GM18498 (cell line): Measurements from ENCODE around the gene PRELID2.
A peak's percentile ranks its signal among the peaks of the same experiment; 100 is the strongest.
"Not testable (repeated sequence)": the region's sequence is repeated elsewhere in the genome, so short reads cannot be mapped to it uniquely, and the experiment has no call there.

Experiments
- ATAC-seq: cut with Tn5 transposase; IDR thresholded peaks from one replicate; pipeline ENCODE4 v1.9.1; 2021; ENCODE audit warnings: mild to moderate bottlenecking, moderate library complexity; ENCODE audit not compliant: unreplicated experiment

The PRELID2 gene

DNA sequence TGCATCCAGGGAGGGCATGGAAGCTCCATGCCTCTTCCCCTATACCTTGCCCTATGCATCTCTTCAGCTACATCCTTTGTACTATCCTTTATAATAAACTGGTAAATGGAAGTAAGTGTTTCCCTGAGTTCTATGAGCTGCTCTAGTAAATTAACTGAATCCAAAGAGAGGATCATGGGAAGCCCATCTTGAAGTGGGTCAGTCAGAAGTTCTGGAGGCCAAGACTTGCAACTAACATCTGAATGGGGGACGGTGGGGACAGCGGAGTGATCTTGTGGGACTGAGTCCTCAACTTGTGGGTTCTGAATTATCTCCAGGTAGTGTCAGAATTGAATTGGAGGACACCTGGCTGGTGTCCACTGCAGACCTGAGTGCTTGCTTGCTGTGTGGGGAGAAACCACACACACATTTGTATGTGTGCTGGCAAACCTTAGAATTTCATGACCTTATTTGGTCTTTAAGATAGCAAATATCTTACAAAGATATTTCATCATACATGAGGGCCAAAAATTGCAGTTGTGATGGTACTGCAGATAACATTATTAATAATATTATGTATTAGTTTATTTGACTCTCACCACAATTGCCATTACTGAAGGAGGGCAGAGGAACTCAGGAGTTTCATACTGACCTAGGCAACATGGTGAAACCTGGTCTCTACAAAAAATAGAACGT is 5.5 kb upstream of the PRELID2 start:
- ATAC-seq = no peak

DNA sequence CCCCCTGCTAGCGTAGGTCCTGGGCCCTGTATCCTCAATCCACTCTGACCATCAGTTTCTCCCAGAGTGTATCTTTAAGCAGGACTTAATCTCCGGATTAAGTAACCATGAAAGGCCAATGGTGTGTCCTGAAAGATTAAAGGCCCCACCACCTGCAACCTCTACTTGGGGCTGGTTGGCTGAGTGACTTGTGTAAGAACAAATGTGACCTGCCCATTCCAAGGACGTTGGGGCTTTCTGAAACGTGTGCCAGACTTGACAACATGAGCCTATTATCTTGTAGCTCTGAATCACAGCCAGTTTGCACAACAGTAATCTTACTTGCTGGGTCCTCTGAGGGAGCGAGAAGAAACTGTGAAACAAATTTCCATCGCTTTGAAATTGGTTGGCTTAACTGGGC is 3.1 kb upstream of the PRELID2 start:
- ATAC-seq = no peak

DNA sequence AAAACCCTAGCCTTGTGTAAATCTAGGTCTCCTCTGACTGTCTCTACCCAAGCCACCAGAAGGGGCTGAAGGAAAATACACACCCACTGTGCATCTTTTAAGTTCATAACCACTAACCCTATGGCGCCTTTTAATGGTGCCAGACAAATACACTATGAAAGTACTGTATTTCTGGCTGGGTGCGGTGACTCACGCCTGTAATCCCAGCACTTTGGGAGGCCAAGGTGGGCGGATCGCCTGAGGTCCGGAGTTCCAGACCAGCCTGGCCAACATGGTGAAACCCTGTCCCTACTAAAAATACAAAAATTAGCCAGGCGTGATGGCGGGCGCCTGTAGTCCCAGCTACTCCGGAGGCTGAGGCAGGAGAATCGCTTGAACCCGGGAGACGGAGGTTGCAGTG is 1.1 kb upstream of the PRELID2 start:
- ATAC-seq = not testable (repeated sequence)

- no peak for ATAC-seq
These were observed 702 bp upstream of the PRELID2 start for GRCh38 chr5:145835848-145836239.

- peak; percentile 7 for ATAC-seq
These were observed 607 bp downstream of the PRELID2 start for GRCh38 chr5:145834554-145834916.

GRCh38 chr5:145833631-145834200 is 1.4 kb downstream of the PRELID2 start:
- no peak for ATAC-seq

- ATAC-seq = no peak
These were observed 4.5 kb downstream of the PRELID2 start for GRCh38 chr5:145830594-145830993.

DNA sequence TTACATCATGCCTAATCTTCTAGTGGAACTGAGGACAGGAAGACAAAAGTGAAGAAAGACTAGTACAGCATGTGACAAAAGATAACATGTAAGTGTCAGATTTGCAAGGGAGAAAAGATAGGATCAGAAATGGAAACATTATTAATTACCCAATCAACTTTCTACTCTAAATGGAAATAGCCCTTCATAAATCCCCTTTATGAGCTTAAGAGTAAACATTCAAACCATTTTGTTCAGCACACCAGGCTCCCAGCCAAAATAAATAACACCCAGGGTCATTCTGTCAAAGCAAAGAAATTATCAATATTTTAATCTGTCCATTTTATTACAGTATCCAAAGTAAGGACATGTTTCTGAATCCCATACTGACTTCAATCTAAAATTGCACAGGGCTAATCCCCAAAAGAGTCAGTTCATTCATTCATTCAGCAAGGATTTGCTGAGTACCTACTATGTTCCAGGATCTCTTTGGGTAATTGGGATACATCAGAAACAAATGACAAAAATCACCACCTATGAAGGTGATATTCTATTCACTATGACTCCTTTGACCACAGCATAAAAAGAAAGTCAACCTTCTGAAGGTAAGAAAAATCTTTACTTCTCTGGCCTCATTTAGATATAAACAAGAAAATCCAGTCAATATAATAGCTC is 5.3 kb downstream of the PRELID2 start:
- no peak for ATAC-seq

DNA sequence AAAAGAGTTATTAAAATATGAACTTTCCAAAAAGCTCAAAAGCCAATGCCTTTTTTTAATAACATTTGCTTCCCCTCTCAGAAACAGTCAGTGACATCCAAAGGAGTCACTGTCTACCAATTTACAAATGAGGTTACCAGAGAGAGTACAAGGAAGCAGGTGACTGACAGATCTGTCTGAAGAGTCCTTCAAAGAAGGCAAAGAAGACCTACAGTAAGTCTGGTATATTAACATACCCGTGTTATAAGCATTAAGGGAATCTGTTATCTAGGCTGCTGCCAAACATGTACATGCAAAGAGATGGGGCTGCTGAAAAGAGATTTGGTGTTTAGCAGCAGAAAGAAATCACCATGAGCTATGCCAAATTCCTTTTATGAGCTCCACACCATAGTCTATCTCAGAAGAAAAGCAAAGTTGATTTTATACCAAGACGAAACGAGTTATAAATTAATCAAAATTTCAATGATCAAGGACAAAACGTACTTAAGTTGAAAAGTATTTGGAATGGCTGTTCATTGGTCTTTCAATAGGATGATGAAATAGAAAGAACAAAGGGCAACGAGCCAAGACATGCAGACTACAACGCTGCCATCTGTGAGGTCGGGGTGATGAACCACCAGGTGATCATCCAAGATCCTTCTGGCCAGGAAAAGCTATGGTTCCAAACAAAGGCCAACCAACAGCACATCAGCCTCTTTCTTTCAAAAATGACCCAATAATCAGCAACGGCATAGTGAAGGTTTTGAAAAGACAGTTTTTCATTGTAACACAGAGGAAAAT is 8.1 kb downstream of the PRELID2 start:
- ATAC-seq = no peak

- peak; percentile 68 for ATAC-seq
These were observed 9.4 kb downstream of the PRELID2 start for GRCh38 chr5:145825751-145826180.

DNA sequence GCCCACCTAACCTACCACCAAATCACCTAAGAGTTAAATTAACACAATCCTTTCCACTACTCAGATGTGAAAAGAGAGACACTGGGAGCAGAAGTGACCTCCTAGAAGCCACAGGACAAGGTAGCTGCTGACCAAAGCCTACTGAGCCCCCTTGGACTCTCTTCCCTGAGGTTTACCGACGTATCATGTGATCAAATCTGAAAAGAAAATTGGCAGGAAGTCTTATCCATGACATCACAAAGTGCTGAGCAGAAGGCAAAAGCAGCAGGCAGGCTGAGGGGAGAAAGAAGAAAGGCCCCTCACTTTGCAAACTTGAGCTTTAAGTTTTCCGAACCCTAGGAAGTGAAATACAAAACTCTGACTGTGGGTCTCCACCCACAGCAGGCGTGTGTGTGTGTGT is 11.1 kb downstream of the PRELID2 start:
- no peak for ATAC-seq

GRCh38 chr5:145818604-145819003 is 16.5 kb downstream of the PRELID2 start:
- ATAC-seq = no peak

GRCh38 chr5:145812877-145813276 is 22.3 kb downstream of the PRELID2 start:
- ATAC-seq = no peak

GRCh38 chr5:145811834-145812625 is 23.1 kb downstream of the PRELID2 start:
- ATAC-seq = no peak

- no peak for ATAC-seq
These were observed 28.2 kb downstream of the PRELID2 start for GRCh38 chr5:145806923-145807322.

- no peak for ATAC-seq
These were observed 29.3 kb downstream of the PRELID2 start for GRCh38 chr5:145805819-145806218.

DNA sequence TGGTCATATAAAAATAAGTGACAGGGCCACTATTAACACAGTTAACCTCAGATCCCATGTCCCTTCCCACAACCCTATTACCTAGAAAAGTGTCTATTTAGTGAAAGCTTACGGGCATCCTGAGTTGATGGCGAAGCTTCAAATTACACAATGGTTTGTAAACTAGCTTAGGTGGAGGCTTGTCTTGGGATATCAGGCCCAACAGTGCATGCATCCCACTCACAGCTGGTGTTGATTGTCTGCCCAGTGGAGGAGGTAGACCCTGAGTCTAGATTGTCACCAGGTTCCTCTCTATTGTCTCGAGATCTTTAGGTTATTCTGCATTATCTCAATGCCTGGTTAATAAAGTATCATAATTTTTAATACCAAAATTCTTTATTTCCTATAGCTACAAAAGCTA is 30.4 kb downstream of the PRELID2 start:
- no peak for ATAC-seq

GRCh38 chr5:145803112-145804004 is 31.8 kb downstream of the PRELID2 start:
- ATAC-seq = no peak

GRCh38 chr5:145801195-145801594 is 33.9 kb downstream of the PRELID2 start:
- no peak for ATAC-seq

DNA sequence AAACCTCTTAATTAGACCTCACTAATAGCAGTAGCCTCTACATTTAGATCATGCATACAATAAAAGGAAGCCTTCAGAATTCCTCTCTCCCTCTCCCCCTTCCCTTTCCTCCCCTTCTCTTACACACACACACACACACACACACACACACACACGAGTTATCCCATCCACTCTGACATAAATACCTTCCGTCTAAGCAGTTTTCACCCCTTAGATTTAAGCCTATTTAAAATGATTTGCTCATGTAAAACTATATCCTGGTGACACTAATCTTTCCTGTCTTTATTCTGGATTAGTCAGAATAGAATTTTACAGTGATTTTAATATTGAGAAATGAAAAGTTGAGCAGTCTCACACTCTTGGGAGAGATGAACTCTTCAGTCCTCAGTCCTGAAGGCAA is 35.0 kb downstream of the PRELID2 start:
- no peak for ATAC-seq
